H9 (cell line): Measurements from ENCODE around the gene NPAS3. TPM values are rescaled to one million over a fixed set of nuclear protein-coding genes. Genes with fewer than 3 reads are reported as not detected.

ENCODE experiments used
- DNase-seq: peaks from one replicate; pipeline ENCODE4 v3.0.0-alpha.2; 2017
- H2AFZ ChIP-seq: one replicate; pipeline ENCODE4 v1.6.1; 2013; ENCODE audit warnings: mild to moderate bottlenecking, low read length, control low read depth, moderate library complexity
- H2AK5ac ChIP-seq: 2 replicates; pipeline ENCODE4 v1.6.1; 2013; ENCODE audit warnings: low read length, control low read depth, mixed read lengths; ENCODE audit not compliant: insufficient read length
- H2BK120ac ChIP-seq: one replicate; pipeline ENCODE4 v1.6.1; 2013; ENCODE audit warnings: low read depth, mild to moderate bottlenecking, low read length, control low read depth, inconsistent platforms; ENCODE audit not compliant: poor library complexity, severe bottlenecking
- H2BK12ac ChIP-seq: 2 replicates; pipeline ENCODE4 v1.6.1; 2013; ENCODE audit warnings: low read length, control low read depth, mixed read lengths, low read depth; ENCODE audit not compliant: insufficient read length
- H2BK15ac ChIP-seq: 2 replicates; pipeline ENCODE4 v1.6.1; 2013; ENCODE audit warnings: low read depth, low read length, control low read depth
- H2BK20ac ChIP-seq: one replicate; pipeline ENCODE4 v1.6.1; 2013; ENCODE audit warnings: low read depth, mild to moderate bottlenecking, low read length, control low read depth, inconsistent platforms; ENCODE audit not compliant: poor library complexity, severe bottlenecking
- H2BK5ac ChIP-seq: 2 replicates; pipeline ENCODE4 v1.6.1; 2013; ENCODE audit warnings: low read length, control low read depth, mixed read lengths; ENCODE audit not compliant: insufficient read length
- H3K14ac ChIP-seq: 2 replicates; pipeline ENCODE4 v1.6.1; 2013; ENCODE audit warnings: low read length, control low read depth; ENCODE audit not compliant: insufficient read depth
- H3K18ac ChIP-seq: 2 replicates; pipeline ENCODE4 v1.6.1; 2013; ENCODE audit warnings: low read depth, mild to moderate bottlenecking, mixed read lengths, low read length, control low read depth; ENCODE audit not compliant: insufficient read length
- H3K23ac ChIP-seq: 2 replicates; pipeline ENCODE4 v1.6.1; 2013; ENCODE audit warnings: low read length, control low read depth, mixed read lengths, low read depth; ENCODE audit not compliant: insufficient read length
- H3K23me2 ChIP-seq: 2 replicates; pipeline ENCODE4 v1.6.1; 2013; ENCODE audit warnings: low read depth, mild to moderate bottlenecking, mixed read lengths, low read length, control low read depth; ENCODE audit not compliant: insufficient read length, poor library complexity, severe bottlenecking
- H3K27ac ChIP-seq: 2 replicates; pipeline ENCODE4 v1.5.1; 2013; ENCODE audit warnings: low read length, control low read depth, mixed read lengths, low read depth; ENCODE audit not compliant: insufficient read length
- H3K27me3 ChIP-seq: 2 replicates; pipeline ENCODE4 v1.6.1; 2013; ENCODE audit warnings: low read length, control low read depth, inconsistent platforms; ENCODE audit not compliant: insufficient read depth
- H3K4ac ChIP-seq: 2 replicates; pipeline ENCODE4 v1.6.1; 2013; ENCODE audit warnings: low read depth, mild to moderate bottlenecking, control low read depth, inconsistent platforms, low read length, moderate library complexity
- H3K4me1 ChIP-seq: 2 replicates; pipeline ENCODE4 v1.6.1; 2013; ENCODE audit warnings: low read length, control low read depth, inconsistent platforms; ENCODE audit not compliant: insufficient read depth
- H3K4me2 ChIP-seq: 2 replicates; pipeline ENCODE4 v1.6.1; 2013; ENCODE audit warnings: low read length, control low read depth, mixed read lengths; ENCODE audit not compliant: insufficient read length, insufficient read depth
- H3K56ac ChIP-seq: 2 replicates; pipeline ENCODE4 v1.6.1; 2013; ENCODE audit warnings: low read depth, mild to moderate bottlenecking, mixed read lengths, low read length, control low read depth; ENCODE audit not compliant: insufficient read length
- H3K79me1 ChIP-seq: 2 replicates; pipeline ENCODE4 v1.6.1; 2013; ENCODE audit warnings: low read depth, mild to moderate bottlenecking, moderate library complexity, low read length, control low read depth, inconsistent platforms; ENCODE audit not compliant: insufficient read depth, poor library complexity, severe bottlenecking
- H3K79me2 ChIP-seq: 2 replicates; pipeline ENCODE4 v1.6.1; 2013; ENCODE audit warnings: low read length, control low read depth, inconsistent platforms; ENCODE audit not compliant: insufficient read depth
- H3K9ac ChIP-seq: 2 replicates; pipeline ENCODE4 v1.6.1; 2013; ENCODE audit warnings: low read length, control low read depth, mixed read lengths; ENCODE audit not compliant: insufficient read length; ENCODE audit errors: extremely low read depth
- H3K9me3 ChIP-seq: one replicate; pipeline ENCODE4 v1.6.1; 2013; ENCODE audit warnings: low read depth, low read length, inconsistent platforms; ENCODE audit not compliant: control insufficient read depth
- H3T11ph ChIP-seq: one replicate; pipeline ENCODE4 v1.6.1; 2013; ENCODE audit warnings: mild to moderate bottlenecking, low read length, control low read depth, inconsistent platforms
- H4K20me1 ChIP-seq: one replicate; pipeline ENCODE4 v1.6.1; 2013; ENCODE audit not compliant: control insufficient read depth, insufficient read length, insufficient read depth
- H4K5ac ChIP-seq: 2 replicates; pipeline ENCODE4 v1.6.1; 2013; ENCODE audit warnings: low read depth, mild to moderate bottlenecking, mixed read lengths, low read length, control low read depth; ENCODE audit not compliant: insufficient read length
- H4K8ac ChIP-seq: replicated peaks from 2 replicates; pipeline ENCODE4 v1.6.1; 2013; ENCODE audit warnings: low read length, control low read depth, mixed read lengths, low read depth; ENCODE audit not compliant: insufficient read length
- H4K91ac ChIP-seq: 2 replicates; pipeline ENCODE4 v1.6.1; 2013; ENCODE audit warnings: low read depth, mild to moderate bottlenecking, moderate library complexity, mixed read lengths, low read length, control low read depth; ENCODE audit not compliant: insufficient read length
- H3K27ac Mint-ChIP-seq, 3 experiments: 2 replicates in 2 of 3; 3 replicates in 1 of 3; pipeline ENCODE4 v1.8.0; 2020 to 2021; ENCODE audit warnings: mixed read lengths in 3 of 3, mild to moderate bottlenecking in 1 of 3, moderate library complexity in 1 of 3
- H3K27me3 Mint-ChIP-seq: 2 replicates; pipeline ENCODE4 v1.8.0; 2021; ENCODE audit warnings: low read depth, mild to moderate bottlenecking, moderate library complexity, mixed read lengths
- H3K36me3 Mint-ChIP-seq, 3 experiments: 2 replicates in 2 of 3; 3 replicates in 1 of 3; pipeline ENCODE4 v1.8.0; 2020 to 2021; ENCODE audit warnings: low read depth in 3 of 3, mixed read lengths in 3 of 3; ENCODE audit not compliant: insufficient read depth in 1 of 3
- H3K4me1 Mint-ChIP-seq, 2 experiments: 2 replicates each; pipeline ENCODE4 v1.8.0; 2020; ENCODE audit warnings: mixed read lengths in 2 of 2
- H3K4me3 Mint-ChIP-seq, 2 experiments: 2 replicates in 1 of 2; 3 replicates in 1 of 2; pipeline ENCODE4 v1.8.0; 2020 to 2021; ENCODE audit warnings: mild to moderate bottlenecking in 2 of 2, mixed read lengths in 2 of 2, moderate library complexity in 1 of 2
- H3K9me3 Mint-ChIP-seq, 2 experiments: 2 replicates in 1 of 2; 3 replicates in 1 of 2; pipeline ENCODE4 v1.8.0; 2020; ENCODE audit warnings: mild to moderate bottlenecking in 2 of 2, mixed read lengths in 2 of 2, moderate library complexity in 1 of 2
- CTCF ChIP-seq: fragments of 200-600 bp; sonication (generic); conservative IDR thresholded peaks from 3 replicates; pipeline ENCODE4 v1.8.0; 2021; ENCODE audit warnings: antibody characterized with exemption, mild to moderate bottlenecking
- WGBS: extraction: QIAGEN DNeasy Blood & Tissue Kit; methylation state at CpG from one replicate; pipeline ENCODE4 v1.1.7; 2013; ENCODE audit warnings: missing lambda C conversion rate, low lambda C conversion rate, mixed read lengths; ENCODE audit not compliant: insufficient read length; ENCODE audit errors: extremely low coverage; 5-methylcytosine and 5-hydroxymethylcytosine counted together
- total RNA-seq: library from RNA; stranded (reverse); gene quantifications from 2 replicates; pipeline ENCODE4 v1.2.1, GENCODE V29; 2021

The NPAS3 gene
- total RNA-seq, 1 experiment from 2014 or later: 0.17 TPM

- no peaks in the 10 kb centered on the region for H3K79me1 ChIP-seq
- no peak overlapping the region for H3K27ac Mint-ChIP-seq
- H3K23ac ChIP-seq: no peak overlapping the region
- no peak overlapping the region for H4K5ac ChIP-seq
- no peak overlapping the region for H4K91ac ChIP-seq
- no peak overlapping the region for H3K9ac ChIP-seq
- H3T11ph ChIP-seq: no peak overlapping the region
- H3K4me1 ChIP-seq: peaks cover 6% of the 10 kb centered on the region; the same call in 1 of the 2 replicates
- H3K4me2 ChIP-seq: no peak overlapping the region
- H2AK5ac ChIP-seq: no peak overlapping the region
- H3K56ac ChIP-seq: no peak overlapping the region
- no peak overlapping the region for H3K4ac ChIP-seq
- H3K36me3 Mint-ChIP-seq: no peaks in the 10 kb centered on the region
- no peak overlapping the region for H2AFZ ChIP-seq
- no peaks in the 10 kb centered on the region for H3K79me2 ChIP-seq
- H2BK120ac ChIP-seq: no peak overlapping the region
- H2BK20ac ChIP-seq: no peak overlapping the region
- H4K20me1 ChIP-seq: no peaks in the 10 kb centered on the region
- H3K18ac ChIP-seq: no peak overlapping the region
- WGBS: no CpG with 5 or more reads among the region's 3 CpGs
- no peaks in the 10 kb centered on the region for H3K23me2 ChIP-seq
- no peaks in the 10 kb centered on the region for H3K9me3 ChIP-seq
- H3K4me1 Mint-ChIP-seq: peaks cover 11 to 14% of the 10 kb centered on the region in 2 experiments
- H3K27ac ChIP-seq: no peak overlapping the region
- H3K27me3 ChIP-seq: no peaks in the 10 kb centered on the region
- H2BK5ac ChIP-seq: no peak overlapping the region
- no peak overlapping the region for H2BK12ac ChIP-seq
- H3K4me3 Mint-ChIP-seq: no peak overlapping the region
- no peak for TF ChIP-seq CTCF
- no peak for DNase-seq
- H3K27me3 Mint-ChIP-seq: no peaks in the 10 kb centered on the region
- H4K8ac ChIP-seq: no peak overlapping the region
- no peak overlapping the region for H2BK15ac ChIP-seq
- no peaks in the 10 kb centered on the region for H3K9me3 Mint-ChIP-seq
- H3K14ac ChIP-seq: no peak overlapping the region
Measured at GRCh38 chr14:33840797-33841196, 902.1 kb downstream of the NPAS3 start.
